GM21390 (cell line): ENCODE data around the gene MED9.

ENCODE experiments used
- ATAC-seq: cut with Tn5 transposase; IDR thresholded peaks from one replicate; pipeline ENCODE4 v1.9.1; 2021; ENCODE audit not compliant: unreplicated experiment

Gene MED9

GRCh38 chr17:17533901-17534441, 57.2 kb downstream of the MED9 start:
- no peak for ATAC-seq

GRCh38 chr17:17535957-17536356, 59.2 kb downstream of the MED9 start:
- no peak for ATAC-seq

- ATAC-seq: no peak
These were observed 59.9 kb downstream of the MED9 start for GRCh38 chr17:17536702-17537101.

- ATAC-seq: no peak
These were observed 60.7 kb downstream of the MED9 start for GRCh38 chr17:17537311-17538099.

- no peak for ATAC-seq
These were observed 61.9 kb downstream of the MED9 start for GRCh38 chr17:17538417-17539391.

GRCh38 chr17:17539591-17539990, 62.8 kb downstream of the MED9 start:
- no peak for ATAC-seq

GRCh38 chr17:17540278-17540906, 63.6 kb downstream of the MED9 start:
- ATAC-seq: no peak

- no peak for ATAC-seq
These were observed 64.3 kb downstream of the MED9 start for GRCh38 chr17:17540935-17541639.

GRCh38 chr17:17541640-17542001, 64.8 kb downstream of the MED9 start:
- ATAC-seq: no peak
